Hematopoietic multipotent progenitor cell treated with erythropoietin and hydrocortisone succinate and interleukin-3 and kit ligand, for 6 days (in vitro differentiated cells): Measurements from ENCODE around the gene TCF19.

ENCODE experiments used
- DNase-seq: peaks from one replicate; pipeline ENCODE4 v3.0.0-alpha.2; 2015

Gene TCF19

DNA sequence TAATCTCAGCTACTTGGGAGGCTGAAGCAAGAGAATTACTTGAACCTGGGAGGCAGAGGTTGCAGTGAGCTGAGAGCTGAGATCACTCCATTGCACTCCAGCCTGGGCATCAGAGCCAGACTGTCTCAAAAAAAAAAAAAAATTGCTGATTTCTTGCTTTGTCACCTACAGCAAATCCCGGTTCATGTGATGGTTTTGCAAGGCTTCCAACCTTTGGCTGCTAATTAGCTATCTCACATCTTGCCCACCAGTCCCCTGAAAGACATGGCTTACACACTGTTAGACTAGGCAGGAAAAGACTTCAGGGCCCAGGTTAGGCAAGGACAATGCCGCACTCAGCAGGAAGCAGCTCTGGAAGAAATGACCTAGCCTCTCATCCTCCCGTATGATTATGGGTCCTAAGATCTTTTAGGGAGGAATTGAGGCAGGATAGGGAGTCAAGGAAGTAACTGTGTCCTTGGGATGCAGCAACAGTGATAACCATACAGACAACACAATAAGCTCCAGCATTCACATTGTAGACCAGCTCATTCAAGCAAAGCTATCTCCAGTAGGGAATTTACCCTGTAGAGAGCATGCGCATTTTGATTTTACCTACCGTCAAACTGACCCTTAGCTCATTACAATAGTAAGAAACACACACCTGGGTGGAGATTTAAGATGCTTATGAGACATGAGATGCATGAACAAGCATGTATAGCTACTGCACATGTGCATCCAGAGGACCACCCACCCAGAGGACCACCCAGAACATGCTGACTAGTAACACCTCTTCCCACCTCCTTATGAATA lies 52.5 kb downstream of the TCF19 start:
- DNase-seq, result no peak
